ENCODE results near the gene CEND1. TPM values are rescaled to one million over a fixed set of nuclear protein-coding genes. Genes with fewer than 3 reads are reported as not detected.

CEND1 gene
- total RNA-seq, 2 donors from 2014 or later = 0.18 to 1.6 TPM

DNA sequence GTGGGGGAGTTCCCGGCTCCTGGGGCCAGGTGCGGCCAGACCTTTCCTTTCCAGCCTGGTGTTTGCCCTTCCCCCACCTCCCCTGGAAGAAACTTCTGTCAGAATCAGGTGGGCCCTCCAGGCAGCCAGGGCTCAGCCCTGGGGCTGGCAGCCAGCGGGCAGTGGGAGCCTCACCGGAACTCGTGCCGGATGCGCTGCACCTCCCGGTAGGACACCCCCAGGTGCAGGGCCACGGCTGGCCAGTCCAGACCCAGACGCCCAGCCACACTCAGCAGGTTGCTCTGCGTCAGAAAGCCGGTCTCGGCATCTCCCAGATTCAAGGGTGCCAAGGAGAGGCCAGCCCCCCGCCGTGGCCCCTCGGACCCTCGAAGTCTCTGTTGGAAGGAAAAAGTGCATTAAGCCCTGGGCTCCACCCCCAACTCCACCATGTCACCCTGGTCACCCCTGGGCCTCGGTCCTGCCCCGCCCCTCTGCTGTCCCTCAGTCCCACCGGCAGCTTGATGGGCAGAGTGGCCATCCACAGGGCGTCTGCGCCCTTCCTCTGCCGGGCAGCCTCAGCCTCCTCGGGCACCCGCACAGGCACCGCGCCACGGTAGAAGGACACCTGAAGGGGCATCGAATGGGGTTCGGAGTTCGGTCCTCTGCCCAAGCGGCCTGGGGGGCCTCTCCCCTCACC, 9.9 kb upstream of the CEND1 start:
- Histone ChIP-seq H3K27ac (no peak overlapping the region), H3K4me3 (no peak overlapping the region), H3K36me3 (no peaks in the 10 kb centered on the region), H3K4me1 (replicated peaks) (peaks cover 29% of the 10 kb centered on the region), H3K9me3 (no peaks in the 10 kb centered on the region), H3K27me3 (replicated peaks; ENCODE audit: insufficient read depth) (no peaks in the 10 kb centered on the region)
- TF ChIP-seq POLR2A (IDR thresholded peaks at IDR 0.05) (no peak), POLR2AphosphoS5 (IDR thresholded peaks at IDR 0.05) (no peak), CTCF (IDR thresholded peaks at IDR 0.05) (no peak)
- WGBS = 87% methylated on average over 32 of the region's 32 CpGs
- intact Hi-C loops (cut with DNase I) = no loop called here
- no peak for DNase-seq (ENCODE audit: low spot score)

GRCh38 chr11:798093-798713, 8.3 kb upstream of the CEND1 start, which contains the start of gene SLC25A22:
TSS of gene SLC25A22 (minus strand) at chr11:798281. CDS start at chr11:795006, 3,275 bp downstream.
- 8% methylated on average over 42 of the region's 69 CpGs for WGBS
- Histone ChIP-seq H3K27ac (peak within 1 kb of the TSS; percentile 81 to 86), H3K27me3 (replicated peaks; ENCODE audit: insufficient read depth) (no peaks in the 10 kb centered on the region), H3K36me3 (no peaks in the 10 kb centered on the region), H3K4me1 (replicated peaks) (peaks cover 16% of the 10 kb centered on the region), H3K9me3 (no peaks in the 10 kb centered on the region), H3K4me3 (peak within 1 kb of the TSS; percentile 47 to 73)
- intact Hi-C loops (cut with DNase I) = no loop called here
- no peak for TF ChIP-seq POLR2A (IDR thresholded peaks at IDR 0.05)
- TF ChIP-seq CTCF (IDR thresholded peaks at IDR 0.05) = peak; percentile 65 to 95 (median 88)
- TF ChIP-seq POLR2AphosphoS5 (IDR thresholded peaks at IDR 0.05) = no peak
- peak; percentile 64 for DNase-seq (ENCODE audit: low spot score)

- WGBS = under 1% methylated on average over 57 of the region's 57 CpGs
- intact Hi-C loops (cut with DNase I) = no loop called here
- H3K36me3 ChIP-seq = no peaks in the 10 kb centered on the region
- H3K27ac ChIP-seq = peak overlapping the region; percentile 81 to 86
- TF ChIP-seq POLR2AphosphoS5 (IDR thresholded peaks at IDR 0.05) = peak; percentile 51
- no peak for TF ChIP-seq POLR2A (IDR thresholded peaks at IDR 0.05)
- TF ChIP-seq CTCF (IDR thresholded peaks at IDR 0.05) = no peak
- no peaks in the 10 kb centered on the region for H3K27me3 ChIP-seq (replicated peaks; ENCODE audit: insufficient read depth)
- H3K9me3 ChIP-seq = no peaks in the 10 kb centered on the region
- H3K4me3 ChIP-seq = peak overlapping the region; percentile 47 to 73
- peak; percentile 63 for DNase-seq (ENCODE audit: low spot score)
- H3K4me1 ChIP-seq (replicated peaks) = peaks cover 16% of the 10 kb centered on the region
These were observed 7.6 kb upstream of the CEND1 start for GRCh38 chr11:797296-798092.

DNA sequence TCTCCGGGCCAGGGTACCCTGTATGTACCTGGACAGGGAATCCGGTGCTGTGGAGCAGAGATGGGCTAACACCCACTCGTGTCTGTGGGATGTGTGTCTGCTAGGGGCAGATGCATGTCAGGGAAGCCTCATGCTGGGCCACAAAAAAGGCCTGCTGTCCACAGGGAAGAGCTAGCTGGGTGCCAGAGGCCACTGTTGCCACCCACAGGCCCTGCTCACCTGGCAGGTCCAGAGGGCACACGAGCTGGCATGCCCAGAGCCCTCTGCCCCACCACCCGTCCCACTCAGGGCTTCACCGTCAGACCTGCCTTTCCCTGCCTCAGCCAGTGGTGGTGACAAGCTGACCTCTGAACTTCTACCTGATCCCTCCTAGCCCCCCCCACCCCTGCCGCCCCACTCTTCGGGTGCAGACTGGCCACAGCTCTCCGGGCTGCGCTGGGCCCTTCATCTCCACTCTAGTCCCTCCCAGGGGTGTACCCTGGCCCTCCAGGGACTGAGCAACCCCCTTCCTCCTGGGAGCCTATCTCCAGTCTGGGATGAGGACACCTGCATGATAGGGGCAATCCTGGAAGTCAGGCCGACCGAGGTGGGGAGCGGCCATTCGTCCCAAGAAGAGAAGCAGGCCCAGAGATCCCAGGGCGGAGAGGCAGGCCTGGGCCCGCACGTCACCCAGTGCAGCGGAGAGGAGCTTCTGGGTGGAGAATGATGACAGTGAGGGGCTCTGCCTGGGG, 6.8 kb upstream of the CEND1 start:
- intact Hi-C loops (cut with DNase I) = no loop called here
- Histone ChIP-seq H3K4me1 (replicated peaks) (peaks cover 16% of the 10 kb centered on the region), H3K27me3 (replicated peaks; ENCODE audit: insufficient read depth) (no peaks in the 10 kb centered on the region), H3K4me3 (peak overlapping the region; percentile 47 to 73), H3K9me3 (no peaks in the 10 kb centered on the region), H3K27ac (peak overlapping the region; percentile 81 to 86), H3K36me3 (no peaks in the 10 kb centered on the region)
- DNase-seq (ENCODE audit: low spot score) = no peak
- TF ChIP-seq POLR2A (IDR thresholded peaks at IDR 0.05) = peak; percentile 15
- TF ChIP-seq POLR2AphosphoS5 (IDR thresholded peaks at IDR 0.05) = no peak
- no peak for TF ChIP-seq CTCF (IDR thresholded peaks at IDR 0.05)
- WGBS = 12% methylated on average over 18 of the region's 18 CpGs

All from prostate gland (tissue), 2 donors.